Pancreas (tissue), 10 donors: ENCODE measurements around the gene FAU. TPM values are rescaled to one million over a fixed set of nuclear protein-coding genes. Genes with fewer than 3 reads are reported as not detected.
"Not testable (repeated sequence)": the region's sequence is repeated elsewhere in the genome, so short reads cannot be mapped to it uniquely, and the experiment has no call there.

Source experiments
- ATAC-seq, 4 donors: fragments of 200-7000 bp; cut with Tn5 transposase; one replicate each; pipeline versions ENCODE4 v1.8.0 to v1.9.1; 2020; ENCODE audit warnings: mild to moderate bottlenecking in 4 of 4, moderate library complexity in 4 of 4
- DNase-seq, 6 donors: peaks; one replicate each; pipeline ENCODE4 v3.0.0-alpha.2; 2020
- FAIRE-seq: peaks from 2 replicates; lab custom pipeline; 2012; peaks lifted over from hg19 to GRCh38; lab: Jason Lieb, UNC
- H3K27ac ChIP-seq, 4 donors: fragments of 200-600 bp; sonication (generic); 1 replicate in 3 of 4; 2 replicates in 1 of 4; pipeline versions ENCODE4 v1.5.0 to v1.8.0; 2020
- H3K27me3 ChIP-seq, 4 donors: fragments of 200-600 bp; one replicate each; pipeline ENCODE4 v1.8.0; 2021
- H3K36me3 ChIP-seq, 3 donors: fragments of 200-600 bp; sonication (generic) in 1 of 3; one replicate each; pipeline versions ENCODE4 v1.5.0 to v1.8.0; 2020 to 2021
- H3K4me1 ChIP-seq, 3 donors: fragments of 200-600 bp; one replicate each; pipeline ENCODE4 v1.8.0; 2021
- H3K4me3 ChIP-seq, 4 donors: fragments of 200-600 bp; sonication (generic) in 2 of 4; one replicate each; pipeline versions ENCODE4 v1.5.0 to v1.8.0; 2020 to 2021
- H3K9me3 ChIP-seq, 4 donors: fragments of 200-600 bp; one replicate each; pipeline ENCODE4 v1.8.0; 2021
- CTCF ChIP-seq, 4 donors: fragments of 200-600 bp; sonication (generic) in 3 of 4; IDR thresholded peaks; one replicate each; pipeline versions ENCODE4 v1.5.0 to v1.8.0; 2021; ENCODE audit warnings: antibody characterized with exemption in 4 of 4
- WGBS, 2 donors: extraction: QIAGEN DNeasy Blood & Tissue Kit; methylation state at CpG; one replicate each; pipeline ENCODE4 v1.1.7; 2013; 5-methylcytosine and 5-hydroxymethylcytosine counted together
- intact Hi-C, 3 donors: fragments of 100-400 bp; cut with DNase I; formaldehyde crosslinking; loops; one replicate each; pipeline versions ENCODE4 v1.11.1 to v1.14.2; 2022
- polyA plus RNA-seq, 2 donors: library from polyadenylated mRNA; stranded (reverse); fragments of 200-250 nt; gene quantifications; one replicate each; pipeline ENCODE4 v1.2.3, GENCODE V29; 2013
- total RNA-seq, 6 donors: library from RNA; stranded (reverse); fragmentation: NEBNext Ultra II Directional in 4 of 6; extraction: Animal tissue kit (Norgen Biotek cat#: 25700) in 4 of 6; gene quantifications; one replicate each; pipeline versions ENCODE4 v1.2.1 to v1.2.4, GENCODE V29; 2021 to 2023
- donor health status: healthy with polysubstance abuse.
- donor health status: DM: no; HTN: no; CAD: no; lungs with moderate emphysema.
- donor health status: DM: no; HTN: no; CAD: no.
- donor health status: control.
- donor health status: control.
- donor health status: Bipolar disorder and iron deficiency.
- donor health status: DM: yes; HTN: yes; CAD: no.
- donor health status: DM: no; HTN: no; CAD: no.
- donor health status: DM: no; HTN: no; CAD: no.
- donor health status: DM: yes; HTN: yes; CAD: no.

The FAU gene
- total and polyA plus RNA-seq, 8 donors = 493 to 810 (median 535) TPM

GRCh38 chr11:65124480-65125196 is 2.7 kb upstream of the FAU start:
- Histone ChIP-seq H3K9me3 (no peaks in the 10 kb centered on the region), H3K4me3 (no peak overlapping the region), H3K27ac (no peak overlapping the region), H3K4me1 (peaks cover 3 to 13% (median 7%) of the 10 kb centered on the region in 3 donors), H3K27me3 (no peaks in the 10 kb centered on the region), H3K36me3 (peaks cover 7 to 52% (median 41%) of the 10 kb centered on the region in 3 donors)
- FAIRE-seq (no peak), DNase-seq (peak in 1 of 6 donors; percentile 2), ATAC-seq (no peak)
- intact Hi-C loops = no loop called here
- TF ChIP-seq CTCF (IDR thresholded peaks at IDR 0.05) = no peak
- 82 to 85% methylated on average over 5 of the region's 5 CpGs for WGBS, 2 donors

- ATAC-seq (no peak), FAIRE-seq (no peak), DNase-seq (peak in 4 of 6 donors; percentile 34 to 66 (median 55))
- WGBS, 2 donors = 0 to 2% methylated on average over 22 of the region's 22 CpGs
- H3K27me3 ChIP-seq = no peaks in the 10 kb centered on the region
- intact Hi-C loops = no loop called here
- peaks cover 4 to 16% (median 9%) of the 10 kb centered on the region in 3 donors for H3K4me1 ChIP-seq
- peak overlapping the region; percentile 63 to 95 (median 78) for H3K4me3 ChIP-seq
- H3K27ac ChIP-seq = peak overlapping the region; percentile 77 to 90 (median 84)
- no peaks in the 10 kb centered on the region for H3K9me3 ChIP-seq
- TF ChIP-seq CTCF (IDR thresholded peaks at IDR 0.05) = no peak
- H3K36me3 ChIP-seq = peaks cover 3 to 31% (median 17%) of the 10 kb centered on the region in 3 donors
Measured at GRCh38 chr11:65121447-65121864, 478 bp downstream of the FAU start.

- H3K9me3 ChIP-seq = no peaks in the 10 kb centered on the region
- H3K36me3 ChIP-seq = peaks cover 3 to 25% (median 12%) of the 10 kb centered on the region in 3 donors
- intact Hi-C loops = no loop called here
- 56 to 58% methylated on average over 3 of the region's 3 CpGs for WGBS, 2 donors
- peak overlapping the region in 2 of 4 donors; percentile 77 to 90 for H3K27ac ChIP-seq
- peak in 2 of 6 donors; percentile 1 to 17 for DNase-seq
- H3K4me1 ChIP-seq = peaks cover 11 to 22% (median 16%) of the 10 kb centered on the region in 3 donors
- H3K27me3 ChIP-seq = no peaks in the 10 kb centered on the region
- no peak for ATAC-seq
- H3K4me3 ChIP-seq = peak overlapping the region in 3 of 4 donors; percentile 63 to 95 (median 74)
- no peak for TF ChIP-seq CTCF (IDR thresholded peaks at IDR 0.05)
- no peak for FAIRE-seq
Measured at GRCh38 chr11:65120831-65121230, 1.1 kb downstream of the FAU start.

GRCh38 chr11:65119670-65119995 is 2.3 kb downstream of the FAU start:
- H3K27ac ChIP-seq = no peak overlapping the region
- FAIRE-seq (no peak), ATAC-seq (no peak), DNase-seq (no peak)
- no peak overlapping the region for H3K4me3 ChIP-seq
- peaks cover 17 to 26% (median 24%) of the 10 kb centered on the region in 3 donors for H3K4me1 ChIP-seq
- no peak for TF ChIP-seq CTCF (IDR thresholded peaks at IDR 0.05)
- intact Hi-C loops = loop anchor here in 1 of 3 donors (10.0 kb wide), 1 partner anchor 105 kb away; the partner anchor contains the start of gene ARL2
- H3K9me3 ChIP-seq = no peaks in the 10 kb centered on the region
- no peaks in the 10 kb centered on the region for H3K27me3 ChIP-seq
- H3K36me3 ChIP-seq = peaks cover 2 to 19% (median 3%) of the 10 kb centered on the region in 3 donors

GRCh38 chr11:65118891-65119669 is 2.9 kb downstream of the FAU start:
- intact Hi-C loops = loop anchor here in 1 of 3 donors (10.0 kb wide), 1 partner anchor 104 kb away; the partner anchor contains the start of gene ARL2
- not testable (repeated sequence) for H3K9me3 ChIP-seq, H3K27me3 ChIP-seq, H3K4me3 ChIP-seq, FAIRE-seq, H3K27ac ChIP-seq, ATAC-seq
- 83 to 89% methylated on average over 18 of the region's 18 CpGs for WGBS, 2 donors
- peaks cover 2 to 19% (median 3%) of the 10 kb centered on the region in 3 donors for H3K36me3 ChIP-seq
- peak in 2 of 6 donors; percentile 8 to 36 for DNase-seq
- peaks cover 22 to 32% (median 28%) of the 10 kb centered on the region in 3 donors for H3K4me1 ChIP-seq
